ENCODE data around the gene SGPP2. TPM values are rescaled to one million over a fixed set of nuclear protein-coding genes. Genes with fewer than 3 reads are reported as not detected.

The SGPP2 gene
- total RNA-seq, 1 donor from 2014 or later: 12.4 TPM

DNA sequence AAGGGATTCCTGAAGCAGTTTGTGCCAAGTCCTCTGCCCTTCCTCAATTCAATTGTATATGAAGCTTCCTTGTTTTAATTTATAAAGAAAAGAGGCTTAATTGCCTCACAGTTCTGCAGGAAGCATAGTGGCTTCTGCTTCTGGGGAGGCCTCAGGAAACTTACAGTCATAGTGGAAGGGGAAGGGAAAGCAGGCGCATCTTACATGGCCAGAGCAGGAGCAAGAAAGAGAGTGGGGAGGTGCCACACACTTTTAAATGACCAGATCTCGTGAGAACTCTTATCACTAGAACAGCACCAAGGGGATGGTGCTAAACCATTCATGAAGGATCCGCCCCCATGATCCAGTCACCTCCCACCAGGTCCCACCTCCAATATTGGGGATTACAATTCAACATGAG, 114.2 kb downstream of the SGPP2 start:
- no peak for DNase-seq
- Mint-ChIP-seq H3K27me3 (no peaks in the 10 kb centered on the region), H3K4me1 (no peaks in the 10 kb centered on the region), H3K36me3 (ENCODE audit: low read depth) (no peaks in the 10 kb centered on the region), H3K9me3 (no peaks in the 10 kb centered on the region), H3K27ac (no peak overlapping the region), H3K4me3 (no peak overlapping the region)
- TF ChIP-seq, protein P1, sequence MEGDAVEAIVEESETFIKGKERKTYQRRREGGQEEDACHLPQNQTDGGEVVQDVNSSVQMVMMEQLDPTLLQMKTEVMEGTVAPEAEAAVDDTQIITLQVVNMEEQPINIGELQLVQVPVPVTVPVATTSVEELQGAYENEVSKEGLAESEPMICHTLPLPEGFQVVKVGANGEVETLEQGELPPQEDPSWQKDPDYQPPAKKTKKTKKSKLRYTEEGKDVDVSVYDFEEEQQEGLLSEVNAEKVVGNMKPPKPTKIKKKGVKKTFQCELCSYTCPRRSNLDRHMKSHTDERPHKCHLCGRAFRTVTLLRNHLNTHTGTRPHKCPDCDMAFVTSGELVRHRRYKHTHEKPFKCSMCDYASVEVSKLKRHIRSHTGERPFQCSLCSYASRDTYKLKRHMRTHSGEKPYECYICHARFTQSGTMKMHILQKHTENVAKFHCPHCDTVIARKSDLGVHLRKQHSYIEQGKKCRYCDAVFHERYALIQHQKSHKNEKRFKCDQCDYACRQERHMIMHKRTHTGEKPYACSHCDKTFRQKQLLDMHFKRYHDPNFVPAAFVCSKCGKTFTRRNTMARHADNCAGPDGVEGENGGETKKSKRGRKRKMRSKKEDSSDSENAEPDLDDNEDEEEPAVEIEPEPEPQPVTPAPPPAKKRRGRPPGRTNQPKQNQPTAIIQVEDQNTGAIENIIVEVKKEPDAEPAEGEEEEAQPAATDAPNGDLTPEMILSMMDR (IDR thresholded peaks at IDR 0.05): no peak
- ATAC-seq (ENCODE audit: low read depth): no peak
- intact Hi-C loops (cut with micrococcal nuclease): no loop called here
- ChIA-PET POLR2A (no interaction called here), CTCF (no interaction called here)

DNA sequence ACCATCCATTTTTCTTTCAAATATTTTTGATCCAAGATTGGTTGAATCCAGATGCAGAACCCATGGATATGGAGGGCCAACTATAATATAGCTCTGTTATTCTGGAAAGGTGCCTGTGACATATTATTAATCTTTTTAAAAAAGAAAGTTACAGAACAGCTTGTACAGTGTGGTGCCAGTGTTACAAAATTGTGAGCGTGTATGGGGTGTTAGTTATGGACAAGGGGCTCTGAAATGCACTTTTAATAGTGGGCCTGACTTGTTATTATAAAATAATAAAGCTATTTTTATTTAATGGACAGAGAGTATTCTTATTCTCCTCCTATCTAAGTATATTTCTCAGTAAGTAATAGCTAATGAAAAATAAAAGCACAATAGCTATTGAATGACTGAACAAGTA, 120.3 kb downstream of the SGPP2 start:
- H3K9me3 Mint-ChIP-seq: no peaks in the 10 kb centered on the region
- TF ChIP-seq, protein P1 (IDR thresholded peaks at IDR 0.05): no peak
- intact Hi-C loops (cut with micrococcal nuclease): no loop called here
- DNase-seq (no peak), ATAC-seq (ENCODE audit: low read depth) (no peak)
- ChIA-PET POLR2A (no interaction called here), CTCF (no interaction called here)
- no peak overlapping the region for H3K27ac Mint-ChIP-seq
- no peaks in the 10 kb centered on the region for H3K36me3 Mint-ChIP-seq (ENCODE audit: low read depth)
- peaks cover 2% of the 10 kb centered on the region for H3K27me3 Mint-ChIP-seq
- H3K4me3 Mint-ChIP-seq: no peak overlapping the region
- H3K4me1 Mint-ChIP-seq: no peaks in the 10 kb centered on the region

DNA sequence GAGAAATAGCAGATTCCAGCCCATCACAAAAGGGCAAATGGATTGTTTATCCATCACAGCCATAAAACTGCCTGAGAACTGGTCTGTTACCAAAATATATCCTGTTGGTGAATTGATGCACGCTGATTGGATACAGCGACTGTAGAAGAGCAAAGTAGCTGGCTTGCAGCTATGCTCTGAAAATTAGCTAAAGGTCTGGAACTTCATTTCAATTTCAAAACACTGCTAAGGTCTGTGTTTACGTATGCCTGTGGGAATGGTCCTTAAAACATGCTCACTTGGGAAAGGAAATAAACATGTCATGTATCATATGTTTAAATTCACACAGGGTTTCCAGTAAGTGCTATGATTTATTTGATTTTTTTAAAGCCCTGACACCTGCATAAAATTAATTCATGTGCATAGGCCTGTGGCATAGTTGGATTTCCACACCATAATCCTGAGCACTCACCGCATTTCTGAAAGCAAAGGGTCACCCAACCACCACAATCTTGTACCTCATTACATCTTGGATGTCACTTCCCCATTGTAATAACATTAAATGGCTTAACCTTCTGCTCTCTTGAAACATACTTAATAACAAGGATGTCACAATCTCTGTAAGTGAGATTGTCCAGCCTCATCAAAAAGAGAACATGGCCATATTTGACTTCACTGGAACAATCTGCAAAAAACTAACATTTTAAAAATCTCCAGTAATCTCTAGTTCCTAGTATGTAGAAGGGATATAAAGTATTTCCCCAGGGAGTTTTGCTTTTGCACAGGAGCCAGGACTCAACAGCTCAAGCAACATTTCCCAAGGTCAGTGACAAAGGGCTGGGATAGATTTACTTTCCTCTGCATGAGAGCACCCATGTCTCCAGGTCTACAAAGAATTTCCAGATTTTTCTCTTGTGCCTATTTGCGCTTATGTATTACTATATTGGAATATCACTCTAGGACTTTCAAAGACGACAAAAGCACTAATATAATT, 121.8 kb downstream of the SGPP2 start:
- intact Hi-C loops (cut with micrococcal nuclease): no loop called here
- TF ChIP-seq, protein P1 (IDR thresholded peaks at IDR 0.05): no peak

DNA sequence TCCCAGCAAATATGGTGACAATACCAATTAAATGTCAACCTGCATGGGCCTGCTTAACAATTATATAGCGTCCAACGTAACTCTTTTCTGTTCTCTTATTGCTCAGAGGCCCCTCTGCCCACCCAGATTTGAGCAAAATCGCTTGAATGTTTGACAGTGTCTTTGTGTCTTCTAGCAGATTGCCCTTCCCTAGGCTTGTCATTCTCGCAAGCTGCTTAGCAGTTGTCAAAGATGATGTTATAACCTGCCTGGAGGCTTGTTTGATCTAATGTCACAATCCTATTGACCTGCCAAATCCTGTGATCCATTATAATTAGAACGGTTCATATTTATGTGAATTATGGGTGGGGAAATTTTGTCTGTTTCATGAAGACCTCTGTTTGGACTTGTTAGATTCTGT, 122.7 kb downstream of the SGPP2 start:
- peaks cover 2% of the 10 kb centered on the region for H3K27me3 Mint-ChIP-seq
- H3K9me3 Mint-ChIP-seq: no peaks in the 10 kb centered on the region
- H3K4me3 Mint-ChIP-seq: no peak overlapping the region
- ATAC-seq (ENCODE audit: low read depth): no peak
- no peak overlapping the region for H3K27ac Mint-ChIP-seq
- TF ChIP-seq, protein P1 (IDR thresholded peaks at IDR 0.05): no peak
- DNase-seq: no peak
- H3K36me3 Mint-ChIP-seq (ENCODE audit: low read depth): no peaks in the 10 kb centered on the region
- intact Hi-C loops (cut with micrococcal nuclease): no loop called here
- CTCF ChIA-PET: no interaction called here
- POLR2A ChIA-PET: no interaction called here
- no peaks in the 10 kb centered on the region for H3K4me1 Mint-ChIP-seq

More for the DNA sequence above, 121.8 kb downstream of the SGPP2 start:
- no peaks in the 10 kb centered on the region for H3K4me1 Mint-ChIP-seq
- ATAC-seq (ENCODE audit: low read depth) (no peak), DNase-seq (no peak)
- POLR2A ChIA-PET: no interaction called here
- no peak overlapping the region for H3K4me3 Mint-ChIP-seq
- no peaks in the 10 kb centered on the region for H3K9me3 Mint-ChIP-seq
- peaks cover 2% of the 10 kb centered on the region for H3K27me3 Mint-ChIP-seq
- no peak overlapping the region for H3K27ac Mint-ChIP-seq
- no peaks in the 10 kb centered on the region for H3K36me3 Mint-ChIP-seq (ENCODE audit: low read depth)
- CTCF ChIA-PET: no interaction called here

DNA sequence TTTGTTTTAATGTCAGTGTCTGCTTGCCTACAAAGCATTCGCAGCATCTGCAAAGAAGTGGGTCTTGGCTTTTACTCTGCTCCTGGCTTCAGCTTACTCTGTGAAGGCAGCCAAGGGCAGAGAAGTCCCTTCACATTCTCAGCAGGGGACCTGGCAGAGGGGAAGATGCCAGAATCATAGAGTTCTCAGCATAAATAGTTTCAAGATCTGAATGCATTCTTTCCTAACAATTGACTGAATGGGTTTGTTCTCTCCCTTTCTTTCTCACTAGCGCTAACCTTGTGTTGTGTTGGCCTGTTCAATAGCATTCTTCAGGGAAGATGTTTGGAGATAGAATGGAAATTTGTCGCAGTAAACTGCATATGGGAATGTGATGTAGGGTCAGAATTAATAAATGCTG, 124.6 kb downstream of the SGPP2 start:
- H3K27me3 Mint-ChIP-seq: peaks cover 3% of the 10 kb centered on the region
- intact Hi-C loops (cut with micrococcal nuclease): no loop called here
- H3K27ac Mint-ChIP-seq: no peak overlapping the region
- no peaks in the 10 kb centered on the region for H3K36me3 Mint-ChIP-seq (ENCODE audit: low read depth)
- no peak overlapping the region for H3K4me3 Mint-ChIP-seq
- TF ChIP-seq, protein P1 (IDR thresholded peaks at IDR 0.05): no peak
- ChIA-PET POLR2A (no interaction called here), CTCF (no interaction called here)
- no peak for ATAC-seq (ENCODE audit: low read depth)
- no peaks in the 10 kb centered on the region for H3K9me3 Mint-ChIP-seq
- no peak for DNase-seq
- no peaks in the 10 kb centered on the region for H3K4me1 Mint-ChIP-seq
